AG04450 (cell line): ENCODE measurements around the gene PSORS1C2. TPM values are rescaled to one million over a fixed set of nuclear protein-coding genes. Genes with fewer than 3 reads are reported as not detected.
A peak's percentile ranks its signal among the peaks of the same experiment; 100 is the strongest.

Experiments used
- CTCF ChIA-PET: fragments of 300-600, 350-600 bp; formaldehyde crosslinking; extraction: SDS; loops from one replicate; lab custom pipeline; 2022; ENCODE audit warnings: antibody characterized with exemption, inconsistent platforms; lab: Charles Lee
- POLR2A ChIA-PET: fragments of 350-600 bp; formaldehyde crosslinking; extraction: SDS; loops from one replicate; lab custom pipeline; 2021; ENCODE audit warnings: antibody characterized with exemption, inconsistent platforms; lab: Yijun Ruan, JAX
- DNase-seq: peaks from one replicate; pipeline ENCODE4 v3.0.0-alpha.2; 2011; ENCODE audit warnings: low read depth, low spot score
- H3K27ac ChIP-seq: one replicate; pipeline ENCODE4 v1.5.1; 2012; ENCODE audit warnings: low read depth, low read length, control low read depth
- H3K27me3 ChIP-seq: one replicate; pipeline ENCODE4 v1.6.0; 2012; ENCODE audit warnings: low read length; ENCODE audit not compliant: control insufficient read depth, insufficient read depth
- H3K4me3 ChIP-seq: 2 replicates; pipeline ENCODE4 v1.5.1; 2011; ENCODE audit warnings: mild to moderate bottlenecking, low read depth, low read length, control low read depth
- H3K9me3 ChIP-seq: 2 replicates; pipeline ENCODE4 v1.5.1; 2012; ENCODE audit warnings: low read length; ENCODE audit not compliant: control insufficient read depth, insufficient read depth
- polyA plus RNA-seq: library from polyadenylated mRNA; depleted of rRNA; stranded (reverse); fragments of >200 nt; gene quantifications from 2 replicates; pipeline ENCODE4 v1.2.3, GENCODE V29; 2011
- TF ChIP-seq, protein P1 (sequence below): IDR thresholded peaks from 2 replicates; pipeline ENCODE4 v1.5.1; 2011; ENCODE audit warnings: low read depth, low read length, control low read depth, inconsistent platforms

The PSORS1C2 gene
- polyA plus RNA-seq, 1 experiment, result not detected

DNA sequence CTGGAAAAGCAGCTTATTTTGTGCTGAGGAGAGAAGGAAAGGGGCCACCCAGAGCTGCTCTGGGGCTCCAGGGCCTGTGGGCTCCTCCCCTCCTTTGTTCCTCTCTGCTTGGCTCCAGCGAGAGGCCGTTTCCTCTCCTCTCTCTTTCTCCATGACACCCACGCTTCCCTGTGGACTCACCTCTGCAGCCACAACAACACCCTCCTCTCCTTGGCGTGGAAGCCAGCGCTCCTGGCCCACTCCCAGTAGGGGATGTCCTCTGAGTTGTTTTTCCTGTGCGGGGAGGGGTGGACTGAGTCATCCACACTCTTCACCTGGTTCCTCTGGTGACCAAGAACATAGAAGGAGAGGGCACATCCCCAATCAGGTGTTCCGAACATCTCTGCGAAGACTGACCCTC, 13.7 kb downstream of the PSORS1C2 start:
- POLR2A ChIA-PET, result interaction anchor here (0.5 kb wide), 1 partner anchor 517 kb away, joined by 5 read pairs; no protein-coding TSS in a partner anchor
- Histone ChIP-seq H3K27ac (no peak overlapping the region), H3K4me3 (no peak overlapping the region), H3K27me3 (peaks cover 13% of the 10 kb centered on the region), H3K9me3 (no peaks in the 10 kb centered on the region; the same call in 1 of the 2 replicates)
- CTCF ChIA-PET, result interaction anchor here (0.9 to 2.0 kb wide), 2 partner anchors 211 to 241 kb away, joined by 3 to 5 read pairs; partner anchors contain the start of gene VARS2
- DNase-seq, result no peak
- TF ChIP-seq, protein P1, sequence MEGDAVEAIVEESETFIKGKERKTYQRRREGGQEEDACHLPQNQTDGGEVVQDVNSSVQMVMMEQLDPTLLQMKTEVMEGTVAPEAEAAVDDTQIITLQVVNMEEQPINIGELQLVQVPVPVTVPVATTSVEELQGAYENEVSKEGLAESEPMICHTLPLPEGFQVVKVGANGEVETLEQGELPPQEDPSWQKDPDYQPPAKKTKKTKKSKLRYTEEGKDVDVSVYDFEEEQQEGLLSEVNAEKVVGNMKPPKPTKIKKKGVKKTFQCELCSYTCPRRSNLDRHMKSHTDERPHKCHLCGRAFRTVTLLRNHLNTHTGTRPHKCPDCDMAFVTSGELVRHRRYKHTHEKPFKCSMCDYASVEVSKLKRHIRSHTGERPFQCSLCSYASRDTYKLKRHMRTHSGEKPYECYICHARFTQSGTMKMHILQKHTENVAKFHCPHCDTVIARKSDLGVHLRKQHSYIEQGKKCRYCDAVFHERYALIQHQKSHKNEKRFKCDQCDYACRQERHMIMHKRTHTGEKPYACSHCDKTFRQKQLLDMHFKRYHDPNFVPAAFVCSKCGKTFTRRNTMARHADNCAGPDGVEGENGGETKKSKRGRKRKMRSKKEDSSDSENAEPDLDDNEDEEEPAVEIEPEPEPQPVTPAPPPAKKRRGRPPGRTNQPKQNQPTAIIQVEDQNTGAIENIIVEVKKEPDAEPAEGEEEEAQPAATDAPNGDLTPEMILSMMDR, result no peak

DNA sequence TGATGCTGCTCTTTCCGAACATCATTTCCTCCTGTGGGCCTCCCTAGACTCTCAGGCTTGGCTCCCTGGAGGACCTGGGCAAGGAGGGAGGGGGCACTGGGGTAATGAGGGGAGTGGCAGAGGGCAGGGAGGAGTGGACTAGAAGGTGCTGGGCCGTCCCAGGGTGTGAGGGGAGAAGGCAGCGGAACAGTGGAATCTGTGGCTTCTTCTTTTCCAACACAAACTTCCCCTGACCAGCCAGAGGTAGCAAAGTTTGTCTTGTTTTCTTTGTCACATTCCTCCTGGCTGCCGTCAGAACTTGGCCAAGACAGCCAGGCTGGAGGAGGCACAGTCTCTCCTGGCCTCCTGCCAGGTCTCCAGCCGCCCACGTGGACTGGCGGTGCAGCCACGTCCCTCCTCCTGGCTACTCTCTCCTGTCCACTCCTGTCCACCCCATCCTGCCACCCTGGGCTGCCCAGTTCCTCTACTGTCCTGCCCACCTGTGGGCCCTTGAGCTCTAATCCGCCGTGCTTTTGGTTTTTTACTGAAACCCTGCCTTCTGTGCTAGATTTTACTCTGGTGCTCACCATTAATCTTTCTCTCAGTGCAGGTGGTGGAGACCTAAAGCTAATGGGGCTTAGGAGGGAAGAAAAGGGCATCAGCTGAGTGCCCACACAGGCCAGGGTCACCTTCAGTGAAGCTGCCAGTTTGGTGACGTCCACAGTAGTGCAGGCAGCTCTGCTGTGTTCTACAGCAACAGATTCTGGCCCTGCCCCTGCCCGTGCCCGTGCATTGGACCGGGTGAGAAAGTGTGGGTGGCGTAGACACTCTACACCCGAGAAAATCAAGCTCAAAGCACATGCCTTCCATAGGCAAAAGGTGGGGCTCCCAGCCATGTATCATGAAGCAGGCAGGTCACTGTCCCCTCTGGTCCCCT, 15.8 kb downstream of the PSORS1C2 start:
- ChIA-PET POLR2A (no interaction called here), CTCF (interaction anchor here (2.0 kb wide), 1 partner anchor 209 kb away, joined by 5 read pairs; the partner anchor contains the start of gene VARS2)
- Histone ChIP-seq H3K27me3 (no peaks in the 10 kb centered on the region), H3K4me3 (no peak overlapping the region), H3K27ac (peak overlapping the region; percentile 85), H3K9me3 (no peaks in the 10 kb centered on the region; the same call in 1 of the 2 replicates)
- TF ChIP-seq, protein P1, result no peak
- DNase-seq, result peak; percentile 77

DNA sequence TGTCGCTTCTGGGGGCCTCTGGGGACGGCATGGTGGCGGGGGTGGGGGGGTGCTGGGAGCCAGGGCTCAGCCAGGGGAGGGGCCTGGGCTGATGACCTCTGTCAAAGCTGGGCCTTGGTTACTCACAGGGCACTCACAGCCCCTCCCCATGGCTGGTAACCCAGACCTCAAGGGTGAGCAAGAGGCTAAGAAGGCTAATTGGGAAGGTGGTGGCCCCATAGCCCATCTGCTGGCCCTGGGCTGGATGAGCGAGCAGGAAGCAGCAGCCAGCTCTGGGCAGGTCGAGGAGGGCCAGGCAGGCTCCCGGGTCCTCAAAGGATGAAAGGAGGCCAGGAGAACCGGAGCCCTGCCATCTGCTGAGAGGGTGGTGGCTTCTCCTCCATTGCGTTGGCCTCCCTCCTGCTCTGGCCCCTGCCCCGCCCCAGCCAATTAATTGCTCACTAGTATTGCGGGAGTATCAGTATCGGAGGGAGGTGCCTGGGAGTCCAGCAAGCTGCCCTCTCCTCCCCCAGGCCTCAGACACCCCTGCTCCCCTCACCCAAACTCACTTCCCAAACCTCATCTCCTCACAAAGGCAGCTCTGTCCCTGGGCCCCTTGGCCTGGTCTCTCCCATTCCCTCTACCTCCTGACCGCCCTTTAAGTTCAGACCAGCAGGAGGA, 17.6 kb downstream of the PSORS1C2 start:
- no peak overlapping the region for H3K27ac ChIP-seq
- H3K4me3 ChIP-seq, result no peak overlapping the region
- ChIA-PET CTCF (no interaction called here), POLR2A (no interaction called here)
- DNase-seq, result no peak
- no peaks in the 10 kb centered on the region for H3K27me3 ChIP-seq
- TF ChIP-seq, protein P1, result no peak
- no peaks in the 10 kb centered on the region; the same call in 1 of the 2 replicates for H3K9me3 ChIP-seq

DNA sequence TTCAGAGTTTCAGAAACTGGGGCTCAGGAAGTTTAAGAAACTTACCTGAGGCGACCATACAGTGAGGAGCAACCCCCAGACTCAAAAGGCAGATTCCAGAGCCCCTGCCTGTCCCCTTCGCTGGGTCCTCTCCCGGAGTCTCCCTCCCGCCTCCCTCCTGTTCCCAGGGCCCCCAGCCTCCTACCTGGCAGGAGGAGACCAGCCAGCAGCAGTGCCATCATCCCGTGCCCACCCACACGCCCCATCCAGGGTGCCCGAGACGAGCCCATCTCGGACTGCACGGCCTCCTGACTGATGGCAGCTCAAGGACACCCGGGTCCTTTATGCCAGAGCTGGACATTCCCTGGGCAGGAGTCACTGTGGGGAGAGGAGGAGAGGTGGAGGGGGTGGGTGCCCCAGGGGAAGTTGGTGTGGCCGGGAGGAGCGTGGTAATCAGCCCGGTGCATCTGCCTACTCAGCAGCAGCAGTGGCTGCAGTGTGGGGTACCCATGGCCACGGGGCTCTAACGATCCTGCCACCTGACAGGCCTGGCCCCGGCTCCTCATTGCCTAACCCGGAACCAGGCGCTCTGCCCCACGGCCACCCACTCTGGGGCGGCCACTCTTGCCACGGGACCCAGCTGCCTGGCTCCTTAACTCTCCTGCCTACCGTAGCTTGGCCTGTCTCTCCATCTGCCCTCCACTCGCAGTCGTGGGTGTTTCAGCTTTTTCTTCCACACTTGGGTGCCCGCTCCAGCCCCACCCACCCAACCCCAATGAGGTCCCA, 18.5 kb downstream of the PSORS1C2 start, which contains the start of gene CDSN:
Gene CDSN (minus strand): TSS at position 296 of the 765 bp plus-strand sequence. CDS start 27 bp downstream, at position 269.
- no peak within 1 kb of the TSS for H3K4me3 ChIP-seq
- H3K9me3 ChIP-seq, result no peaks in the 10 kb centered on the region; the same call in 1 of the 2 replicates
- H3K27me3 ChIP-seq, result no peaks in the 10 kb centered on the region
- DNase-seq, result no peak
- ChIA-PET CTCF (no interaction called here), POLR2A (no interaction called here)
- no peak within 1 kb of the TSS for H3K27ac ChIP-seq
- TF ChIP-seq, protein P1, result no peak
